ENCODE measurements around the gene CASP2.

GRCh38 chr7:143240291-143241168, 47.6 kb upstream of the CASP2 start:
- peak; percentile 96 for TF ChIP-seq CTCF (conservative IDR thresholded peaks at IDR 0.05; ENCODE audit: low read length)
- no peak for TF ChIP-seq EZH2phosphoT487 (IDR thresholded peaks at IDR 0.05; ENCODE audit: borderline replicate concordance)
